ENCODE data around the gene L3MBTL4. TPM values are rescaled to one million over a fixed set of nuclear protein-coding genes. Genes with fewer than 3 reads are reported as not detected.
A peak's percentile ranks its signal among the peaks of the same experiment; 100 is the strongest.

Gene L3MBTL4
- total RNA-seq, 3 donors from 2014 or later: 0.40 to 0.49 (median 0.42) TPM

- H3K4me1 Mint-ChIP-seq (ENCODE audit: low read depth): peaks cover 2% of the 10 kb centered on the region
- no peak for DNase-seq
- H3K4me3 Mint-ChIP-seq: no peak overlapping the region
- no peak for ATAC-seq
- no peaks in the 10 kb centered on the region for H3K27me3 Mint-ChIP-seq (ENCODE audit: low read depth)
- H3K9me3 Mint-ChIP-seq: no peaks in the 10 kb centered on the region
- H3K36me3 Mint-ChIP-seq (ENCODE audit: insufficient read depth): no peaks in the 10 kb centered on the region
Observed at GRCh38 chr18:6021306-6022073, 393.2 kb downstream of the L3MBTL4 start.

GRCh38 chr18:6018671-6019070, 396.0 kb downstream of the L3MBTL4 start:
- H3K4me3 Mint-ChIP-seq: no peak overlapping the region
- no peaks in the 10 kb centered on the region for H3K36me3 Mint-ChIP-seq (ENCODE audit: insufficient read depth)
- H3K9me3 Mint-ChIP-seq: no peaks in the 10 kb centered on the region
- no peak for ATAC-seq
- no peak for DNase-seq
- H3K27me3 Mint-ChIP-seq (ENCODE audit: low read depth): no peaks in the 10 kb centered on the region
- H3K4me1 Mint-ChIP-seq (ENCODE audit: low read depth): peaks cover 2% of the 10 kb centered on the region

- ATAC-seq (no peak), DNase-seq (no peak)
- Mint-ChIP-seq H3K4me3 (no peak overlapping the region), H3K27me3 (ENCODE audit: low read depth) (no peaks in the 10 kb centered on the region), H3K9me3 (no peaks in the 10 kb centered on the region), H3K4me1 (ENCODE audit: low read depth) (peaks cover under 1% of the 10 kb centered on the region), H3K36me3 (ENCODE audit: insufficient read depth) (no peaks in the 10 kb centered on the region)
Observed at GRCh38 chr18:6017171-6017570, 397.5 kb downstream of the L3MBTL4 start.

- Mint-ChIP-seq H3K9me3 (no peaks in the 10 kb centered on the region), H3K27me3 (ENCODE audit: low read depth) (no peaks in the 10 kb centered on the region), H3K4me1 (ENCODE audit: low read depth) (no peaks in the 10 kb centered on the region), H3K36me3 (ENCODE audit: insufficient read depth) (no peaks in the 10 kb centered on the region), H3K4me3 (no peak overlapping the region)
- no peak for ATAC-seq
- no peak for DNase-seq
Observed at GRCh38 chr18:6015364-6015763, 399.3 kb downstream of the L3MBTL4 start.

GRCh38 chr18:6013171-6013810, 401.4 kb downstream of the L3MBTL4 start:
- no peaks in the 10 kb centered on the region for H3K36me3 Mint-ChIP-seq (ENCODE audit: insufficient read depth)
- ATAC-seq: no peak

GRCh38 chr18:6010921-6011320, 403.8 kb downstream of the L3MBTL4 start:
- H3K9me3 Mint-ChIP-seq: no peaks in the 10 kb centered on the region
- H3K4me1 Mint-ChIP-seq (ENCODE audit: low read depth): no peaks in the 10 kb centered on the region
- no peak for ATAC-seq
- no peaks in the 10 kb centered on the region for H3K27me3 Mint-ChIP-seq (ENCODE audit: low read depth)
- no peak for DNase-seq
- H3K36me3 Mint-ChIP-seq (ENCODE audit: insufficient read depth): no peaks in the 10 kb centered on the region
- H3K4me3 Mint-ChIP-seq: no peak overlapping the region

More at GRCh38 chr18:6013171-6013810, 401.4 kb downstream of the L3MBTL4 start:
- Mint-ChIP-seq H3K27me3 (ENCODE audit: low read depth) (no peaks in the 10 kb centered on the region), H3K9me3 (no peaks in the 10 kb centered on the region), H3K4me1 (ENCODE audit: low read depth) (no peaks in the 10 kb centered on the region), H3K4me3 (no peak overlapping the region)
- DNase-seq: no peak

GRCh38 chr18:6010284-6010683, 404.4 kb downstream of the L3MBTL4 start:
- H3K27me3 Mint-ChIP-seq (ENCODE audit: low read depth): no peaks in the 10 kb centered on the region
- ATAC-seq (no peak), DNase-seq (no peak)
- H3K4me3 Mint-ChIP-seq: no peak overlapping the region
- no peaks in the 10 kb centered on the region for H3K4me1 Mint-ChIP-seq (ENCODE audit: low read depth)
- no peaks in the 10 kb centered on the region for H3K9me3 Mint-ChIP-seq
- H3K36me3 Mint-ChIP-seq (ENCODE audit: insufficient read depth): no peaks in the 10 kb centered on the region

GRCh38 chr18:6009756-6010155, 405.0 kb downstream of the L3MBTL4 start:
- Mint-ChIP-seq H3K9me3 (no peaks in the 10 kb centered on the region), H3K4me1 (ENCODE audit: low read depth) (no peaks in the 10 kb centered on the region), H3K4me3 (no peak overlapping the region), H3K27me3 (ENCODE audit: low read depth) (no peaks in the 10 kb centered on the region), H3K36me3 (ENCODE audit: insufficient read depth) (no peaks in the 10 kb centered on the region)
- ATAC-seq (no peak), DNase-seq (no peak)

GRCh38 chr18:6004683-6005082, 410.0 kb downstream of the L3MBTL4 start:
- H3K9me3 Mint-ChIP-seq: peaks cover 7% of the 10 kb centered on the region
- no peak for DNase-seq
- H3K36me3 Mint-ChIP-seq (ENCODE audit: insufficient read depth): no peaks in the 10 kb centered on the region
- H3K4me1 Mint-ChIP-seq (ENCODE audit: low read depth): peaks cover 6% of the 10 kb centered on the region
- H3K27me3 Mint-ChIP-seq (ENCODE audit: low read depth): peaks cover 3% of the 10 kb centered on the region
- no peak overlapping the region for H3K4me3 Mint-ChIP-seq
- ATAC-seq: peak; percentile 52 to 66

GRCh38 chr18:6004119-6004518, 410.6 kb downstream of the L3MBTL4 start:
- no peak for DNase-seq
- H3K36me3 Mint-ChIP-seq (ENCODE audit: insufficient read depth): no peaks in the 10 kb centered on the region
- H3K27me3 Mint-ChIP-seq (ENCODE audit: low read depth): peaks cover 3% of the 10 kb centered on the region
- peaks cover 12% of the 10 kb centered on the region for H3K9me3 Mint-ChIP-seq
- no peak overlapping the region for H3K4me3 Mint-ChIP-seq
- ATAC-seq: peak; percentile 30 to 52
- peaks cover 6% of the 10 kb centered on the region for H3K4me1 Mint-ChIP-seq (ENCODE audit: low read depth)

GRCh38 chr18:6001867-6002266, 412.8 kb downstream of the L3MBTL4 start:
- no peaks in the 10 kb centered on the region for H3K36me3 Mint-ChIP-seq (ENCODE audit: insufficient read depth)
- ATAC-seq (no peak), DNase-seq (no peak)
- H3K27me3 Mint-ChIP-seq (ENCODE audit: low read depth): peaks cover 5% of the 10 kb centered on the region
- peaks cover 6% of the 10 kb centered on the region for H3K4me1 Mint-ChIP-seq (ENCODE audit: low read depth)
- no peak overlapping the region for H3K4me3 Mint-ChIP-seq
- peaks cover 13% of the 10 kb centered on the region for H3K9me3 Mint-ChIP-seq

- ATAC-seq (no peak), DNase-seq (no peak)
- no peaks in the 10 kb centered on the region for H3K4me1 Mint-ChIP-seq (ENCODE audit: low read depth)
- H3K9me3 Mint-ChIP-seq: peaks cover 13% of the 10 kb centered on the region
- no peak overlapping the region for H3K4me3 Mint-ChIP-seq
- peaks cover 3% of the 10 kb centered on the region for H3K27me3 Mint-ChIP-seq (ENCODE audit: low read depth)
- no peaks in the 10 kb centered on the region for H3K36me3 Mint-ChIP-seq (ENCODE audit: insufficient read depth)
Observed at GRCh38 chr18:5998907-5999306, 415.8 kb downstream of the L3MBTL4 start.

GRCh38 chr18:5998166-5998881, 416.4 kb downstream of the L3MBTL4 start:
- DNase-seq (no peak), ATAC-seq (no peak)
- H3K27me3 Mint-ChIP-seq (ENCODE audit: low read depth): peaks cover 3% of the 10 kb centered on the region
- peaks cover 13% of the 10 kb centered on the region for H3K9me3 Mint-ChIP-seq
- no peaks in the 10 kb centered on the region for H3K36me3 Mint-ChIP-seq (ENCODE audit: insufficient read depth)
- no peaks in the 10 kb centered on the region for H3K4me1 Mint-ChIP-seq (ENCODE audit: low read depth)
- H3K4me3 Mint-ChIP-seq: no peak overlapping the region

GRCh38 chr18:5997361-5997760, 417.4 kb downstream of the L3MBTL4 start:
- Mint-ChIP-seq H3K4me1 (ENCODE audit: low read depth) (no peaks in the 10 kb centered on the region), H3K4me3 (no peak overlapping the region), H3K9me3 (peaks cover 13% of the 10 kb centered on the region), H3K36me3 (ENCODE audit: insufficient read depth) (no peaks in the 10 kb centered on the region), H3K27me3 (ENCODE audit: low read depth) (peaks cover 3% of the 10 kb centered on the region)
- ATAC-seq (no peak), DNase-seq (no peak)
